GM12878 (cell line): ENCODE data around the gene DCTN1. TPM values are rescaled to one million over a fixed set of nuclear protein-coding genes. Genes with fewer than 3 reads are reported as not detected.

Experiments used
- ATAC-seq: fragments of 200-7000 bp; cut with Tn5 transposase; 3 replicates; pipeline ENCODE4 v1.9.1; 2020; ENCODE audit warnings: mild to moderate bottlenecking, moderate library complexity
- BruUV-seq: library from RNA; stranded (reverse); fragments of 400-500 nt; replicated peaks from 2 replicates; lab custom pipeline; 2021; lab: Mats Ljungman, UMichigan
- CTCF ChIA-PET: fragments of 300-600 bp; sonication (Branson Sonifier 250); formaldehyde crosslinking; extraction: SDS; loops from one replicate; lab custom pipeline; 2021; ENCODE audit warnings: inconsistent platforms; lab: Yijun Ruan, JAX
- POLR2A ChIA-PET: fragments of 350-600 bp; formaldehyde crosslinking; extraction: SDS; loops from one replicate; lab custom pipeline; 2021; ENCODE audit warnings: inconsistent platforms; lab: Charles Lee
- RAD21 ChIA-PET: fragments of 300-600 bp; sonication (Branson Sonifier 250); formaldehyde crosslinking; loops from one replicate; lab custom pipeline; 2023; ENCODE audit warnings: antibody characterized with exemption; ENCODE audit not compliant: unreplicated experiment; lab: Charles Lee
- SMC1A ChIA-PET: fragments of 300-600 bp; sonication (Branson Sonifier 250); formaldehyde crosslinking; loops from one replicate; lab custom pipeline; 2023; ENCODE audit not compliant: unreplicated experiment, uncharacterized antibody; lab: Charles Lee
- DNase-seq: peaks from one replicate; pipeline ENCODE4 v3.0.0-alpha.2; 2011; ENCODE audit warnings: low read depth, low spot score
- FAIRE-seq: peaks from 3 replicates; lab custom pipeline; 2011; peaks lifted over from hg19 to GRCh38; lab: Jason Lieb, UNC
- H2AFZ ChIP-seq: 2 replicates; pipeline ENCODE4 v1.6.0; 2011; ENCODE audit warnings: low read depth, low read length, control low read depth; ENCODE audit not compliant: control insufficient read depth
- H3K27ac ChIP-seq: 2 replicates; pipeline ENCODE4 v1.5.1; 2011; ENCODE audit warnings: control low read depth; ENCODE audit not compliant: control insufficient read depth, insufficient read depth
- H3K27me3 ChIP-seq, 2 experiments: replicated peaks in 1 of 2; 2 replicates each; pipeline versions ENCODE4 v1.6.0 to v1.6.1; 2011; ENCODE audit warnings: low read length in 1 of 2; ENCODE audit not compliant: control insufficient read depth in 2 of 2, insufficient read depth in 2 of 2
- H3K36me3 ChIP-seq, 2 experiments: 2 replicates each; pipeline ENCODE4 v1.5.1; 2011; ENCODE audit warnings: low read length in 1 of 2; ENCODE audit not compliant: control insufficient read depth in 2 of 2, insufficient read depth in 2 of 2
- H3K4me1 ChIP-seq: 2 replicates; pipeline ENCODE4 v1.6.1; 2011; ENCODE audit warnings: mild to moderate bottlenecking, low read length, moderate library complexity, mixed read lengths; ENCODE audit not compliant: control insufficient read depth, insufficient read depth
- H3K4me2 ChIP-seq: 2 replicates; pipeline ENCODE4 v1.6.0; 2011; ENCODE audit warnings: control low read depth; ENCODE audit not compliant: control insufficient read depth, insufficient read depth
- H3K4me3 ChIP-seq: fragments of 200-600 bp; sonication (generic); 2 replicates; pipeline ENCODE4 v1.5.1; 2016
- H3K79me2 ChIP-seq: 2 replicates; pipeline ENCODE4 v1.6.0; 2011; ENCODE audit warnings: low read length; ENCODE audit not compliant: control insufficient read depth, insufficient read depth
- H3K9ac ChIP-seq: 2 replicates; pipeline ENCODE4 v1.8.0; 2011; ENCODE audit warnings: low read length, control low read depth, mixed read lengths; ENCODE audit not compliant: control insufficient read depth, insufficient read depth
- H3K9me3 ChIP-seq: replicated peaks from 3 replicates; pipeline ENCODE4 v1.5.1; 2011; ENCODE audit warnings: mild to moderate bottlenecking, low read length; ENCODE audit not compliant: control insufficient read depth, insufficient read depth
- H4K20me1 ChIP-seq: 2 replicates; pipeline ENCODE4 v1.6.0; 2011; ENCODE audit not compliant: control insufficient read depth, insufficient read depth
- BMI1 ChIP-seq: fragments of 450-650 bp; IDR thresholded peaks from 2 replicates; pipeline ENCODE4 v1.6.1; 2016; ENCODE audit warnings: mild to moderate bottlenecking, moderate library complexity, borderline replicate concordance
- BRCA1 ChIP-seq: IDR thresholded peaks from 2 replicates; pipeline ENCODE4 v1.6.1; 2011; ENCODE audit warnings: low read depth, low read length, improper control_type of control experiment
- EZH2 ChIP-seq: IDR thresholded peaks from 2 replicates; pipeline ENCODE4 v1.6.1; 2012; ENCODE audit warnings: low read depth, mild to moderate bottlenecking, control low read depth, inconsistent platforms, low read length, borderline replicate concordance; ENCODE audit not compliant: control insufficient read depth
- HDAC6 ChIP-seq: fragments of 200-600 bp; sonication (generic); IDR thresholded peaks from one replicate; pipeline ENCODE4 v1.8.0; 2017; ENCODE audit warnings: antibody characterized with exemption; ENCODE audit not compliant: unreplicated experiment
- NRF1 ChIP-seq: conservative IDR thresholded peaks from 2 replicates; pipeline ENCODE4 v1.6.1; 2011; ENCODE audit warnings: mild to moderate bottlenecking, low read depth, low read length, improper control_type of control experiment
- SMARCA5 ChIP-seq: fragments of 450-650 bp; IDR thresholded peaks from 2 replicates; pipeline ENCODE4 v1.6.1; 2017; ENCODE audit warnings: mild to moderate bottlenecking
- in situ Hi-C: fragments of 300-500 bp; cut with MboI; formaldehyde crosslinking; loops from 9 replicates; pipeline ENCODE4 v1.14.3; 2018; ENCODE audit warnings: mixed read lengths
- intact Hi-C: fragments of 100-400 bp; cut with micrococcal nuclease; formaldehyde crosslinking; loops from one replicate; pipeline ENCODE4 v1.14.2; 2022; ENCODE audit not compliant: unreplicated experiment
- polyA plus RNA-seq, 11 experiments: library from polyadenylated mRNA; depleted of rRNA in 4 of 11; unstranded in 6 of 11; stranded (reverse) in 5 of 11; fragments of >200 nt; fragmentation: Nextera tagmentation in 4 of 11; fragmentation: Illumina TruSeq in 1 of 11; extraction: Ambion mirVana in 4 of 11; extraction: Trizol in 1 of 11; gene quantifications; 1 replicate in 1 of 11; 2 replicates in 10 of 11; pipeline versions ENCODE4 v1.2.1 to v1.2.3, GENCODE V29; 2011 to 2016; ENCODE audit warnings: inconsistent platforms in 2 of 11, missing spikeins in 2 of 11, low read depth in 1 of 11
- total RNA-seq, 4 experiments: library from RNA; depleted of rRNA in 3 of 4; stranded (reverse); fragments of >200 nt in 3 of 4; fragmentation: Illumina TruSeq in 1 of 4; extraction: Trizol in 1 of 4; gene quantifications; 2 replicates each; pipeline versions ENCODE4 v1.2.1 to v1.2.3, GENCODE V29; 2013 to 2021
- TF ChIP-seq, protein P1 (sequence below): fragments of 450-650 bp; IDR thresholded peaks from 2 replicates; pipeline ENCODE4 v1.6.1; 2017; ENCODE audit warnings: mild to moderate bottlenecking, moderate library complexity
- TF ChIP-seq, protein P2 (sequence below): IDR thresholded peaks from 2 replicates; pipeline ENCODE4 v1.6.1; 2012; ENCODE audit warnings: low read depth, low read length, improper control_type of control experiment
- TF ChIP-seq, protein P3 (sequence below): IDR thresholded peaks from 2 replicates; pipeline ENCODE4 v1.6.1; 2012; ENCODE audit warnings: low read depth, low read length, improper control_type of control experiment

DCTN1 gene
- total and polyA plus RNA-seq, 10 of the 15 experiments (the other 5 are each of a cell fraction or from before 2014, with no cell fraction given): 44.1 to 116 (median 64.8) TPM

DNA sequence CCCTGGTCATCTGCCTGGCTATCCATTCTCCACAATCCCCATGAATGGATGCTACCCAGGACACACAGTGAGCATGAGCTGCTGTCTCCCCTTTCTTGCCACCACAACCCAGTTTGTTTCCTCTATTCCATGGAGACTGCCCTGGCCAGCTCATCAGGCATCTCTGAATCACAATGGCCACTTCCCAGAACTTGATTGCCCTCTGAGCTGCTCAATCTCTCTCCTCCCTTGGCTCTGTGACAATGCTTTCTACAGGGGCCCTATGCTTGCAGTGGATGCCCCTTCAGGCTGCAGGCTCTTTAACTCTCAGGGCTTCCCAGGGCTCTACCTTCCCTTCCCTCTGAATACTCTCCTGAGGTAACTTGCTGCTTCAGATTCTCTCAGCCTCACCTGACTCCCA lies 22.5 kb downstream of the DCTN1 start:
- ATAC-seq (no peak), DNase-seq (no peak), FAIRE-seq (no peak)
- H3K9me3 ChIP-seq: no peaks in the 10 kb centered on the region
- no peaks in the 10 kb centered on the region for H3K4me1 ChIP-seq
- ChIA-PET CTCF (interaction anchor here (2.8 kb wide), 1 partner anchor 23 kb away, joined by 12 read pairs; no protein-coding TSS in a partner anchor), RAD21 (no interaction called here), SMC1A (interaction anchor here (1.2 kb wide), 1 partner anchor 23 kb away, joined by 3 read pairs; no protein-coding TSS in a partner anchor), POLR2A (no interaction called here)
- no peaks in the 10 kb centered on the region for H3K79me2 ChIP-seq
- H3K4me2 ChIP-seq: no peak overlapping the region
- no peak overlapping the region for H3K9ac ChIP-seq
- no peak for TF ChIP-seq BRCA1
- TF ChIP-seq, protein P1, sequence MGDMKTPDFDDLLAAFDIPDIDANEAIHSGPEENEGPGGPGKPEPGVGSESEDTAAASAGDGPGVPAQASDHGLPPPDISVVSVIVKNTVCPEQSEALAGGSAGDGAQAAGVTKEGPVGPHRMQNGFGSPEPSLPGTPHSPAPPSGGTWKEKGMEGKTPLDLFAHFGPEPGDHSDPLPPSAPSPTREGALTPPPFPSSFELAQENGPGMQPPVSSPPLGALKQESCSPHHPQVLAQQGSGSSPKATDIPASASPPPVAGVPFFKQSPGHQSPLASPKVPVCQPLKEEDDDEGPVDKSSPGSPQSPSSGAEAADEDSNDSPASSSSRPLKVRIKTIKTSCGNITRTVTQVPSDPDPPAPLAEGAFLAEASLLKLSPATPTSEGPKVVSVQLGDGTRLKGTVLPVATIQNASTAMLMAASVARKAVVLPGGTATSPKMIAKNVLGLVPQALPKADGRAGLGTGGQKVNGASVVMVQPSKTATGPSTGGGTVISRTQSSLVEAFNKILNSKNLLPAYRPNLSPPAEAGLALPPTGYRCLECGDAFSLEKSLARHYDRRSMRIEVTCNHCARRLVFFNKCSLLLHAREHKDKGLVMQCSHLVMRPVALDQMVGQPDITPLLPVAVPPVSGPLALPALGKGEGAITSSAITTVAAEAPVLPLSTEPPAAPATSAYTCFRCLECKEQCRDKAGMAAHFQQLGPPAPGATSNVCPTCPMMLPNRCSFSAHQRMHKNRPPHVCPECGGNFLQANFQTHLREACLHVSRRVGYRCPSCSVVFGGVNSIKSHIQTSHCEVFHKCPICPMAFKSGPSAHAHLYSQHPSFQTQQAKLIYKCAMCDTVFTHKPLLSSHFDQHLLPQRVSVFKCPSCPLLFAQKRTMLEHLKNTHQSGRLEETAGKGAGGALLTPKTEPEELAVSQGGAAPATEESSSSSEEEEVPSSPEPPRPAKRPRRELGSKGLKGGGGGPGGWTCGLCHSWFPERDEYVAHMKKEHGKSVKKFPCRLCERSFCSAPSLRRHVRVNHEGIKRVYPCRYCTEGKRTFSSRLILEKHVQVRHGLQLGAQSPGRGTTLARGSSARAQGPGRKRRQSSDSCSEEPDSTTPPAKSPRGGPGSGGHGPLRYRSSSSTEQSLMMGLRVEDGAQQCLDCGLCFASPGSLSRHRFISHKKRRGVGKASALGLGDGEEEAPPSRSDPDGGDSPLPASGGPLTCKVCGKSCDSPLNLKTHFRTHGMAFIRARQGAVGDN: no peak
- TF ChIP-seq SMARCA5: no peak
- TF ChIP-seq NRF1: no peak
- TF ChIP-seq, protein P2, sequence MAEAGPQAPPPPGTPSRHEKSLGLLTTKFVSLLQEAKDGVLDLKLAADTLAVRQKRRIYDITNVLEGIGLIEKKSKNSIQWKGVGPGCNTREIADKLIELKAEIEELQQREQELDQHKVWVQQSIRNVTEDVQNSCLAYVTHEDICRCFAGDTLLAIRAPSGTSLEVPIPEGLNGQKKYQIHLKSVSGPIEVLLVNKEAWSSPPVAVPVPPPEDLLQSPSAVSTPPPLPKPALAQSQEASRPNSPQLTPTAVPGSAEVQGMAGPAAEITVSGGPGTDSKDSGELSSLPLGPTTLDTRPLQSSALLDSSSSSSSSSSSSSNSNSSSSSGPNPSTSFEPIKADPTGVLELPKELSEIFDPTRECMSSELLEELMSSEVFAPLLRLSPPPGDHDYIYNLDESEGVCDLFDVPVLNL: no peak
- TF ChIP-seq BMI1: no peak
- TF ChIP-seq HDAC6: no peak
- TF ChIP-seq, protein P3, sequence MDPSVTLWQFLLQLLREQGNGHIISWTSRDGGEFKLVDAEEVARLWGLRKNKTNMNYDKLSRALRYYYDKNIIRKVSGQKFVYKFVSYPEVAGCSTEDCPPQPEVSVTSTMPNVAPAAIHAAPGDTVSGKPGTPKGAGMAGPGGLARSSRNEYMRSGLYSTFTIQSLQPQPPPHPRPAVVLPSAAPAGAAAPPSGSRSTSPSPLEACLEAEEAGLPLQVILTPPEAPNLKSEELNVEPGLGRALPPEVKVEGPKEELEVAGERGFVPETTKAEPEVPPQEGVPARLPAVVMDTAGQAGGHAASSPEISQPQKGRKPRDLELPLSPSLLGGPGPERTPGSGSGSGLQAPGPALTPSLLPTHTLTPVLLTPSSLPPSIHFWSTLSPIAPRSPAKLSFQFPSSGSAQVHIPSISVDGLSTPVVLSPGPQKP: no peak
- no peak for TF ChIP-seq EZH2
- H3K27ac ChIP-seq: no peak overlapping the region
- H3K36me3 ChIP-seq: peaks cover 8 to 12% of the 10 kb centered on the region in 2 experiments; a peak in 2 of 4 replicates
- no TSS peak for BruUV-seq
- in situ Hi-C loops (no loop called here), intact Hi-C loops (no loop called here)
- no peaks in the 10 kb centered on the region for H4K20me1 ChIP-seq
- H3K4me3 ChIP-seq: no peak overlapping the region
- no peaks in the 10 kb centered on the region for H3K27me3 ChIP-seq
- H2AFZ ChIP-seq: no peak overlapping the region
